Astrocyte (in vitro differentiated cells and primary cell): ENCODE data around the gene UTP3. TPM values are rescaled to one million over a fixed set of nuclear protein-coding genes. Genes with fewer than 3 reads are reported as not detected.

Source experiments
- DNase-seq: peaks from one replicate; pipeline ENCODE4 v3.0.0-alpha.2; 2010; ENCODE audit warnings: low read depth
- FAIRE-seq: peaks from 2 replicates; lab custom pipeline; 2011; peaks lifted over from hg19 to GRCh38; lab: Jason Lieb, UNC
- H2AFZ ChIP-seq: 2 replicates; pipeline ENCODE4 v1.6.0; 2012; ENCODE audit warnings: low read depth, low read length, inconsistent platforms
- H3K27ac ChIP-seq: 2 replicates; pipeline ENCODE4 v1.5.1; 2011; ENCODE audit warnings: low read depth, low read length, inconsistent platforms
- H3K27me3 ChIP-seq: 2 replicates; pipeline ENCODE4 v1.6.0; 2011; ENCODE audit warnings: low read length, inconsistent platforms; ENCODE audit not compliant: insufficient read depth
- H3K36me3 ChIP-seq: 2 replicates; pipeline ENCODE4 v1.5.1; 2011; ENCODE audit warnings: low read length, inconsistent platforms; ENCODE audit not compliant: insufficient read depth
- H3K4me1 ChIP-seq: 2 replicates; pipeline ENCODE4 v1.5.1; 2011; ENCODE audit warnings: low read length, inconsistent platforms; ENCODE audit not compliant: insufficient read depth
- H3K4me2 ChIP-seq: 2 replicates; pipeline ENCODE4 v1.6.0; 2012; ENCODE audit warnings: low read length, inconsistent platforms
- H3K4me3 ChIP-seq: 2 replicates; pipeline ENCODE4 v1.5.1; 2011; ENCODE audit warnings: low read depth, mild to moderate bottlenecking, low read length, inconsistent platforms; ENCODE audit not compliant: insufficient read depth
- H3K79me2 ChIP-seq: 2 replicates; pipeline ENCODE4 v1.6.0; 2012; ENCODE audit warnings: mild to moderate bottlenecking, low read length, inconsistent platforms; ENCODE audit not compliant: insufficient read depth
- H3K9ac ChIP-seq: 2 replicates; pipeline ENCODE4 v1.6.0; 2012; ENCODE audit warnings: mild to moderate bottlenecking, low read length, inconsistent platforms
- H3K9me3 ChIP-seq: 2 replicates; pipeline ENCODE4 v1.5.1; 2012; ENCODE audit warnings: low read depth, mild to moderate bottlenecking, low read length, inconsistent platforms; ENCODE audit not compliant: insufficient read depth
- H4K20me1 ChIP-seq: 2 replicates; pipeline ENCODE4 v1.6.0; 2012; ENCODE audit warnings: low read length, inconsistent platforms; ENCODE audit not compliant: insufficient read depth
- H3K27ac Mint-ChIP-seq: one replicate; pipeline ENCODE4 v1.8.0; 2021; ENCODE audit warnings: mild to moderate bottlenecking, mixed read lengths; ENCODE audit not compliant: unreplicated experiment
- H3K27me3 Mint-ChIP-seq: one replicate; pipeline ENCODE4 v1.8.0; 2021; ENCODE audit warnings: low read depth, mixed read lengths; ENCODE audit not compliant: unreplicated experiment
- H3K36me3 Mint-ChIP-seq: one replicate; pipeline ENCODE4 v1.8.0; 2021; ENCODE audit warnings: low read depth, mixed read lengths; ENCODE audit not compliant: unreplicated experiment
- H3K4me1 Mint-ChIP-seq: one replicate; pipeline ENCODE4 v1.8.0; 2021; ENCODE audit warnings: low read depth, mixed read lengths; ENCODE audit not compliant: unreplicated experiment
- H3K4me3 Mint-ChIP-seq: one replicate; pipeline ENCODE4 v1.8.0; 2021; ENCODE audit warnings: mild to moderate bottlenecking, moderate library complexity, mixed read lengths; ENCODE audit not compliant: unreplicated experiment
- H3K9me3 Mint-ChIP-seq: one replicate; pipeline ENCODE4 v1.8.0; 2021; ENCODE audit warnings: mild to moderate bottlenecking, mixed read lengths; ENCODE audit not compliant: unreplicated experiment
- EZH2 ChIP-seq: IDR thresholded peaks from 2 replicates; pipeline ENCODE4 v1.6.1; 2012; ENCODE audit warnings: mild to moderate bottlenecking, low read length, inconsistent platforms; ENCODE audit not compliant: insufficient read depth
- total RNA-seq: library from RNA; stranded (reverse); gene quantifications from 2 replicates; pipeline ENCODE4 v1.2.1, GENCODE V29; 2021
- TF ChIP-seq, protein P1 (sequence below): IDR thresholded peaks from 2 replicates; pipeline ENCODE4 v1.5.1; 2011; ENCODE audit warnings: low read depth, mild to moderate bottlenecking, inconsistent platforms, low read length, moderate library complexity; ENCODE audit not compliant: insufficient read depth

Gene UTP3
- total RNA-seq, 1 donor from 2014 or later = 37.0 TPM

DNA sequence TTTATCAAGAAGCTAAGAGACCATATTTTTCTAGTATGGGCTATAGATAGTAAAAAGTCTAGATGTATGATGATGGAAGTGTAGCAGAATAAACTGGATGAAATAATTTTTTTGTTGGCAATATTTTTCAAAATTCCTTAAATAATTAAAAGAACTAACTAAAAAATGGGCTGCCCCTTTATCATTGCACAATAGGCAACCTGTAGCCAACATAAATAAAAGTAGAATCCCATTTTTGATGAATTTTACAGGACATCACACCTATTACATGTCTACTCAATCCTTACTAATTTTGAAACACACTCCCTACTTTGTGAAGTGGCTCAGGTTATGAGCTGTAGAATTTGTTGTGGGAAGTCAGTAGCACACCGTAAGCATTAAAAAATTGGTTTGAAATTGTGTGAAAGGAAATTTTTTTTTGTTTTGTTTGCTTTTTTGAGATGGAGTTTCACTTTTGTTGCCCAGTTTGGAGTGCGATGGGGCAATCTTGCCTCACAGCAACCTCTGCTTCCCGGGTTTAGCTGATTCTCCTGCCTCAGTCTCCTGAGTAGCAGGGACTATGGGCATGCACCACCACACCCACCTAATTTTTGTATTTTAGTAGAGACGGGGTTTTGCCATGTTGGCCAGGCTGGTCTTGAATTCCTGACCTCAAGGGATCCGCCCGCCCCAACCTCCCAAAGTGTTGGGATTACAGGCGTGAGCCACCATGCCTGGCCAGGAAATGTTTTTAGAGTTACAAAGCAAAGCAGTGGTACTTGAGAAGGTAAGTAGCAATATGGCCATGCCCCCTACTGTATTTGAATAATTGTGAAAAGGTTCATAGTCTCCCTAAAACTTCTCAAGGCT, 24.5 kb downstream of the UTP3 start:
- DNase-seq = no peak
- H3K36me3 ChIP-seq = no peaks in the 10 kb centered on the region
- H2AFZ ChIP-seq = no peak overlapping the region
- H3K4me1 Mint-ChIP-seq = peaks cover 11% of the 10 kb centered on the region
- no peaks in the 10 kb centered on the region for H3K36me3 Mint-ChIP-seq
- H3K4me3 ChIP-seq = no peak overlapping the region
- H3K27me3 Mint-ChIP-seq = no peaks in the 10 kb centered on the region
- FAIRE-seq = no peak
- no peak overlapping the region for H3K4me3 Mint-ChIP-seq
- H3K4me1 ChIP-seq = peaks cover 7% of the 10 kb centered on the region
- peaks cover 88% of the 10 kb centered on the region for H3K79me2 ChIP-seq
- no peak overlapping the region for H3K9ac ChIP-seq
- TF ChIP-seq, protein P1, sequence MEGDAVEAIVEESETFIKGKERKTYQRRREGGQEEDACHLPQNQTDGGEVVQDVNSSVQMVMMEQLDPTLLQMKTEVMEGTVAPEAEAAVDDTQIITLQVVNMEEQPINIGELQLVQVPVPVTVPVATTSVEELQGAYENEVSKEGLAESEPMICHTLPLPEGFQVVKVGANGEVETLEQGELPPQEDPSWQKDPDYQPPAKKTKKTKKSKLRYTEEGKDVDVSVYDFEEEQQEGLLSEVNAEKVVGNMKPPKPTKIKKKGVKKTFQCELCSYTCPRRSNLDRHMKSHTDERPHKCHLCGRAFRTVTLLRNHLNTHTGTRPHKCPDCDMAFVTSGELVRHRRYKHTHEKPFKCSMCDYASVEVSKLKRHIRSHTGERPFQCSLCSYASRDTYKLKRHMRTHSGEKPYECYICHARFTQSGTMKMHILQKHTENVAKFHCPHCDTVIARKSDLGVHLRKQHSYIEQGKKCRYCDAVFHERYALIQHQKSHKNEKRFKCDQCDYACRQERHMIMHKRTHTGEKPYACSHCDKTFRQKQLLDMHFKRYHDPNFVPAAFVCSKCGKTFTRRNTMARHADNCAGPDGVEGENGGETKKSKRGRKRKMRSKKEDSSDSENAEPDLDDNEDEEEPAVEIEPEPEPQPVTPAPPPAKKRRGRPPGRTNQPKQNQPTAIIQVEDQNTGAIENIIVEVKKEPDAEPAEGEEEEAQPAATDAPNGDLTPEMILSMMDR = no peak
- H3K27me3 ChIP-seq = no peaks in the 10 kb centered on the region
- H3K27ac ChIP-seq = no peak overlapping the region
- no peak overlapping the region for H3K4me2 ChIP-seq
- no peak overlapping the region for H3K27ac Mint-ChIP-seq
- peaks cover 12% of the 10 kb centered on the region for H4K20me1 ChIP-seq
- H3K9me3 ChIP-seq = no peaks in the 10 kb centered on the region
- no peaks in the 10 kb centered on the region for H3K9me3 Mint-ChIP-seq

DNA sequence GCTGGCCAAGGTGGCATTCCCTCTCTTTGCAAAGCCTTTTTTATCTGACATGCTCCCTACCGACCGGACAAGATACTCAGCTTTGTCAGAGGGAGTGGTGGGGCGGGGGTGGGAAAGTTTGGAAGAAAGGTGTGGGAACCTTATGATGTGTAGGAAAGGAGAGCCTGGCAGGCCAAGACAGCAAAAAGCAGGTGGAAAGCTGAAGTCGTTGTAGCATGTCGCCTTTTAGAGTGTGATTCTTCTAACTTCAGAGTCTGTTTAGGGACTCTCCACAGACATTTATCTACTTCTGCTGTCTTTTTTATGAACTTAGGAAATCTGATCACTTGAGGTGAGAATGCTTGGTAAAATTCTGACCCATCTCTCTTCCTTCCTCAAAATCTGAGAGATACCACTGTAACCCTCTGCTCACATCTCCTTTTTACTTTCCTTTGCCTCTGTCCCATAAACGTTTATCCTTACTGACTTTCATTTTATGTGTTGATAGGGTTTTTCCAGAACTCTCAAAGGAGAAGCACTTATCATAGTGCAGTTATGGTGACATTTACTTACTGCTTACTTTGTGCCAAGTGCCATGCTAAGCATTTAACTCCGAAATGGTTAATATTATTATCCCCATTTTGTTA, 25.2 kb downstream of the UTP3 start:
- Mint-ChIP-seq H3K4me1 (peaks cover 11% of the 10 kb centered on the region), H3K4me3 (no peak overlapping the region), H3K27ac (no peak overlapping the region), H3K27me3 (no peaks in the 10 kb centered on the region), H3K9me3 (no peaks in the 10 kb centered on the region), H3K36me3 (no peaks in the 10 kb centered on the region)
- TF ChIP-seq, protein P1 = no peak
- no peak for TF ChIP-seq EZH2
- no peak overlapping the region for H3K9ac ChIP-seq
- H3K4me2 ChIP-seq = no peak overlapping the region
- FAIRE-seq (peak; percentile 13), DNase-seq (no peak)
- no peaks in the 10 kb centered on the region for H3K9me3 ChIP-seq
- H3K27me3 ChIP-seq = no peaks in the 10 kb centered on the region
- no peak overlapping the region for H2AFZ ChIP-seq
- H3K36me3 ChIP-seq = no peaks in the 10 kb centered on the region
- no peak overlapping the region for H3K4me3 ChIP-seq
- H4K20me1 ChIP-seq = peaks cover 12% of the 10 kb centered on the region
- no peak overlapping the region for H3K27ac ChIP-seq
- peaks cover 7% of the 10 kb centered on the region for H3K4me1 ChIP-seq
- H3K79me2 ChIP-seq = peaks cover 85% of the 10 kb centered on the region
